IPS-18a (cell line): Measurements from ENCODE around the gene SART1.

Source experiments
- H3K27ac ChIP-seq: one replicate; pipeline ENCODE4 v1.5.1; 2013; ENCODE audit warnings: low read length
- H3K27me3 ChIP-seq: one replicate; pipeline ENCODE4 v1.6.1; 2013; ENCODE audit warnings: mild to moderate bottlenecking, low read length; ENCODE audit not compliant: control insufficient read depth, insufficient read depth
- H3K36me3 ChIP-seq: one replicate; pipeline ENCODE4 v1.6.1; 2013; ENCODE audit warnings: low read depth, low read length; ENCODE audit not compliant: control insufficient read depth
- H3K4me1 ChIP-seq: one replicate; pipeline ENCODE4 v1.6.1; 2013; ENCODE audit warnings: low read depth, low read length; ENCODE audit not compliant: control insufficient read depth
- H3K4me3 ChIP-seq: one replicate; pipeline ENCODE4 v1.5.1; 2013; ENCODE audit warnings: low read length
- H3K9ac ChIP-seq: one replicate; pipeline ENCODE4 v1.6.1; 2013; ENCODE audit warnings: mild to moderate bottlenecking, low read length, moderate library complexity
- H3K9me3 ChIP-seq: one replicate; pipeline ENCODE4 v1.6.1; 2013; ENCODE audit warnings: low read depth, low read length; ENCODE audit not compliant: control insufficient read depth

SART1 gene

GRCh38 chr11:65920372-65920802 is 41.1 kb upstream of the SART1 start:
- H3K4me1 ChIP-seq = peaks cover 5% of the 10 kb centered on the region
- H3K36me3 ChIP-seq = peaks cover 4% of the 10 kb centered on the region
- no peaks in the 10 kb centered on the region for H3K9me3 ChIP-seq
- H3K27me3 ChIP-seq = no peaks in the 10 kb centered on the region
- H3K9ac ChIP-seq = peak overlapping the region; percentile 53
- H3K4me3 ChIP-seq = peak overlapping the region; percentile 71
- no peak overlapping the region for H3K27ac ChIP-seq

DNA sequence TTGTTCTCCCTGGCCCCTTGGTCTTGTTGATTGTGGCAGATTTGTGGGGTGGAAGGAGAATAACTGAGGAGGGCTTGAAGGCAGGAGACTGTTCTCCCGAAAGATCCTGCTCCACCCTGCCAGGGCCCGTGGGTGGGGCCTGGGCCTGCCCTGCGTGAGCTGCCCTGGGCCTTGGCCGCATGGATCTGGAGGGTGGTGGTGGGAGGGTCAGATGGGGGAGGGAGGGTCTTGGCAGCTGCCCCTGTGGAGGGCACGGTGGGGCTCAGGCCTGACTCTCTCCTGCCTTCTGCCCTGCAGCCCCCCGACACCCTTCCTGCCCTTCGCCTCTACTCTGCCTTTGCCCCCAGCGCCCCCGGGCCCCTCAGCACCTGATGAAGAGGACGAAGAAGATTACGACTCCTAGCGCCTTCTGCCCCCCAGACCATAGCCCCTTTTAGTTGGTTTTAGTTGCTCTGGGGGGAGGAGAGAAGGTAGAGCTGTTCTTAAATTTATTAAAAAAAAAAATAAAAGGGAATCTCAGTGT is 40.4 kb upstream of the SART1 start:
- peaks cover 5% of the 10 kb centered on the region for H3K4me1 ChIP-seq
- H3K27me3 ChIP-seq = no peaks in the 10 kb centered on the region
- no peak overlapping the region for H3K4me3 ChIP-seq
- H3K9ac ChIP-seq = no peak overlapping the region
- H3K27ac ChIP-seq = no peak overlapping the region
- H3K36me3 ChIP-seq = peaks cover 4% of the 10 kb centered on the region
- H3K9me3 ChIP-seq = no peaks in the 10 kb centered on the region

DNA sequence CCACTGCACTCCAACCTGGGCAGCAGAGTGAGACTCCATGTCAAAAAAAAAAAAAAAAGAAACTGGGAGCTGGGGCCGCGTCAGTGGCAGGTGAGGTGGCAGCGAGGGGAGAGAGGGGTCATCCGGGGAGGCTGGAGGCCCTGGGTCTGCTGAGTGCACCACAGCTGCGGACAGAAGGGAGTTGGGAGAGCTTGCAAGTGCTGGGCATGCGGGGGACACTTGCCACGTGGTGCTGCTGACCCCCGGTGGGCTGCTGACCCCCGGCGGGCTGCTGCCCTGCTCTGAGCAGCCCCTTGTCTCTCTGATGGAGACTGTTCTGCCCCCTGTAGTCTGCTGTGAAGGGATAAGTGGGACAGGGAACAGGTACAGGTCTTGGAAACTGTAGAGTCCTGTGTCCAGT is 39.7 kb upstream of the SART1 start:
- Histone ChIP-seq H3K9ac (no peak overlapping the region), H3K36me3 (peaks cover 4% of the 10 kb centered on the region), H3K9me3 (no peaks in the 10 kb centered on the region), H3K4me3 (no peak overlapping the region), H3K27ac (no peak overlapping the region), H3K4me1 (peaks cover 5% of the 10 kb centered on the region), H3K27me3 (no peaks in the 10 kb centered on the region)

DNA sequence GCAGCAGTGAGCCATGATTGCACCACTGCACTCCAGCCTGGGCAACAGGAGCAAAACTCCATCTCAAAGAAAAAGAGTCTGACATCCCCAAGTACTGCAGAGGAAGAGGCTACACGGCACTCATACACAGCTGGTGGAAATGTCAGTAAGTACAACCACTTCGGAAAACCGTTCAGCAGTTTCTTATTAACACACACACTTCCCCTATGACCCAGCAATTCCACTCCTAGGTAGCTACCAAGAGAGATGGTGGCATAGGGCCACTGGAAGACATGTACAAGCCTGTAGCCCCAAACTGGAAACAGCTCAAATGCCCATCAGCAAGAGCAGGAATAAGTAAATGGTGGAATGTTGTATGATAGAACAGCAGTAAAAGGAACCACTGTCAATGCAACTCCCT is 39.0 kb upstream of the SART1 start:
- peaks cover 4% of the 10 kb centered on the region for H3K36me3 ChIP-seq
- no peak overlapping the region for H3K9ac ChIP-seq
- H3K27ac ChIP-seq = no peak overlapping the region
- no peaks in the 10 kb centered on the region for H3K9me3 ChIP-seq
- H3K4me1 ChIP-seq = peaks cover 5% of the 10 kb centered on the region
- H3K27me3 ChIP-seq = no peaks in the 10 kb centered on the region
- no peak overlapping the region for H3K4me3 ChIP-seq

- no peaks in the 10 kb centered on the region for H3K27me3 ChIP-seq
- no peak overlapping the region for H3K27ac ChIP-seq
- no peak overlapping the region for H3K4me3 ChIP-seq
- no peak overlapping the region for H3K9ac ChIP-seq
- no peaks in the 10 kb centered on the region for H3K9me3 ChIP-seq
- peaks cover 4% of the 10 kb centered on the region for H3K36me3 ChIP-seq
- H3K4me1 ChIP-seq = no peaks in the 10 kb centered on the region
These were observed 36.1 kb upstream of the SART1 start for GRCh38 chr11:65925397-65925796.

DNA sequence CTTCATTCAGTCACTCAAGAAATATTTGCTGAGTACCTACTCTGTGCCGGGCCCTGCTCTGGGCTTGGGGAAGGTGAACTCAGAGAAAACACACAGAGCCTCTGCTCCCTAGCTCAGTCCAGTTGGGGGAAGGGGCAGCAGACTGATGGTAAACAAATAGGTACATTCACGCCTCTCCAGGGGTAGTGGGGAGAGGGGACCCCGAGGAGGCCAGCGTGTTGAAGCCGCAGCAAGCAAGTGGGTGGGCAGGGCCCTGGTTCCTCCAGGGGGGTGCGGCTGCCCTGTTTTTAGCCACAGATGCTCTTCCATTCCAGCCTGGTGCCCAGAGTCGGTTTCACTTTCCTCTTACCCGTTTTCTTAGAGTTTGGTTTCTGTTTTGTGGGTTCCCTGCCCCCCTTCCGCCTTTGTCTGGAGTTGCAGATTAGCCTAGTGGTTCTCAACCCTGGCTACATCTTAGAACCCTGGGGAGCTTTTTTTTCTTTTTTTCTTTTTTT is 33.6 kb upstream of the SART1 start:
- H3K27me3 ChIP-seq = no peaks in the 10 kb centered on the region
- H3K9me3 ChIP-seq = no peaks in the 10 kb centered on the region
- peaks cover 4% of the 10 kb centered on the region for H3K4me1 ChIP-seq
- H3K4me3 ChIP-seq = no peak overlapping the region
- H3K36me3 ChIP-seq = no peaks in the 10 kb centered on the region
- H3K9ac ChIP-seq = no peak overlapping the region
- no peak overlapping the region for H3K27ac ChIP-seq

- Histone ChIP-seq H3K27me3 (no peaks in the 10 kb centered on the region), H3K9ac (no peak overlapping the region), H3K4me1 (peaks cover 4% of the 10 kb centered on the region), H3K9me3 (no peaks in the 10 kb centered on the region), H3K4me3 (no peak overlapping the region), H3K36me3 (no peaks in the 10 kb centered on the region), H3K27ac (no peak overlapping the region)
These were observed 32.9 kb upstream of the SART1 start for GRCh38 chr11:65928667-65929066.

GRCh38 chr11:65931773-65932557 is 29.6 kb upstream of the SART1 start:
- no peaks in the 10 kb centered on the region for H3K9me3 ChIP-seq
- no peak overlapping the region for H3K4me3 ChIP-seq

GRCh38 chr11:65932558-65932919 is 29.0 kb upstream of the SART1 start:
- H3K9me3 ChIP-seq = no peaks in the 10 kb centered on the region
- H3K27me3 ChIP-seq = no peaks in the 10 kb centered on the region
- no peak overlapping the region for H3K9ac ChIP-seq
- no peak overlapping the region for H3K4me3 ChIP-seq
- H3K4me1 ChIP-seq = peaks cover 4% of the 10 kb centered on the region
- H3K27ac ChIP-seq = no peak overlapping the region
- H3K36me3 ChIP-seq = no peaks in the 10 kb centered on the region

More at GRCh38 chr11:65931773-65932557, 29.6 kb upstream of the SART1 start:
- peaks cover 4% of the 10 kb centered on the region for H3K4me1 ChIP-seq
- H3K27ac ChIP-seq = no peak overlapping the region
- no peaks in the 10 kb centered on the region for H3K27me3 ChIP-seq
- no peak overlapping the region for H3K9ac ChIP-seq
- H3K36me3 ChIP-seq = no peaks in the 10 kb centered on the region

- Histone ChIP-seq H3K4me1 (peaks cover 4% of the 10 kb centered on the region), H3K27ac (no peak overlapping the region), H3K9ac (no peak overlapping the region), H3K36me3 (no peaks in the 10 kb centered on the region), H3K9me3 (no peaks in the 10 kb centered on the region), H3K4me3 (no peak overlapping the region), H3K27me3 (no peaks in the 10 kb centered on the region)
These were observed 27.5 kb upstream of the SART1 start for GRCh38 chr11:65934014-65934413.

- Histone ChIP-seq H3K4me3 (no peak overlapping the region), H3K27ac (no peak overlapping the region), H3K27me3 (no peaks in the 10 kb centered on the region), H3K4me1 (no peaks in the 10 kb centered on the region), H3K9ac (no peak overlapping the region), H3K9me3 (no peaks in the 10 kb centered on the region), H3K36me3 (no peaks in the 10 kb centered on the region)
These were observed 23.8 kb upstream of the SART1 start for GRCh38 chr11:65937766-65938165.
